ENCODE measurements around the gene IL27RA.

The IL27RA gene

DNA sequence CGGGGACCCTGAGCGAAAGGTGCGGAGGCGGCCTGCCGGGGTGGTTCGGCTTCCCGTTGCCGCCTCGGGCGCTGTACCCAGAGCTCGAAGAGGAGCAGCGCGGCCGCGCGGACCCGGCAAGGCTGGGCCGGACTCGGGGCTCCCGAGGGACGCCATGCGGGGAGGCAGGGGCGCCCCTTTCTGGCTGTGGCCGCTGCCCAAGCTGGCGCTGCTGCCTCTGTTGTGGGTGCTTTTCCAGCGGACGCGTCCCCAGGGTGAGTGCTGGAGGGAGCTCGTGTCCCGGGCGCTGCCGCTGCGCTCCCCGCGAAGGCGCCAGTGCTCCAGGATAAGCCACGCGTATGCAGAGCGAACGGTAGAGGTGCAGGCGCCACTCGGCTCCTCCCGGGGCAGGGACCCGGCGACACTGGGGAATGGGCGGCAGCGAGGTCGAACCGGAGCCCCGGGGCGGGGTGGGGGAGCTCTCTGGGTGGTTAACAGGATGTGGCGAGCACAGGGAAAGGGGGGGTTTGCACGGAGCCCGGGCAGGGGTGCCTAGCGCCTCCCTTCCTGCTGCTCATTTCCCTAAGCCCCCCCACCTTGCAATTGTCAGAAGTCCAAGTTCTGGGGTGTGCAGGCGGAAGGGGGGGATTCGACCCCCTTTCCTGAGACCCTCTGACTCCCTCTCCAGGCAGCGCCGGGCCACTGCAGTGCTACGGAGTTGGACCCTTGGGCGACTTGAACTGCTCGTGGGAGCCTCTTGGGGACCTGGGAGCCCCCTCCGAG lies at the start of gene IL27RA:
TSS of gene IL27RA (plus strand) at position 44 of the 762 bp plus-strand sequence. CDS start at position 155, 111 bp downstream.
- TF ChIP-seq POLR2A (IDR thresholded peaks at IDR 0.05; ENCODE audit: low read length): peak; percentile 38
- no peak for TF ChIP-seq GATA1 (IDR thresholded peaks at IDR 0.05; ENCODE audit: low read depth, low read length)
- DNase-seq: peak; percentile 68 to 75

DNA sequence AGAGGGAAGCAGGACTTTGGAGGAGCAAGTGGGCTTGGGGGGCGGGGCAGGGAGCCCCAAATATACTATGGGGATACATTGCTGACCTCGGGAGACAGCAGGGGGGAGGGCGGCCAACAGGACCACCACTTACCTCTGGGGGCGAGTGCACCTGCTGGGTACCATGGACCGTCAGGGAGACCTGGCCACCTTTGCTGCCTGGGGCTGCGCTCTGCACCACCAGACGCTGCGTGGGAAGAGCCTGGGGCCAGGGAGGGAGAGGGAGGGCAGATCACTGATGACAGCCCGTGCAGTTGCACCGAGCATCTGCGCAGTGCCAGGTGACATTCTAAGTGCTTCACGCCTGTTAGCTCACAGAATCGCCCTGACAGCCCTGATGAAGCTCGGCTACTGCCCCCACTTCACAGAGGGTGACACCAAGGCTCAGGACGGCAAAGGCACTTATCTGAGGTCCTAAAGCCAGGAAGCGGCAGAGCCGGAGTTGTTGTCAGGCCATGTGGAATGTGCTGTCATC lies 49.5 kb upstream of the IL27RA start:
- TF ChIP-seq POLR2A (IDR thresholded peaks at IDR 0.05; ENCODE audit: low read length): no peak
- TF ChIP-seq GATA1 (IDR thresholded peaks at IDR 0.05; ENCODE audit: low read depth, low read length): no peak
- no peak for DNase-seq

DNA sequence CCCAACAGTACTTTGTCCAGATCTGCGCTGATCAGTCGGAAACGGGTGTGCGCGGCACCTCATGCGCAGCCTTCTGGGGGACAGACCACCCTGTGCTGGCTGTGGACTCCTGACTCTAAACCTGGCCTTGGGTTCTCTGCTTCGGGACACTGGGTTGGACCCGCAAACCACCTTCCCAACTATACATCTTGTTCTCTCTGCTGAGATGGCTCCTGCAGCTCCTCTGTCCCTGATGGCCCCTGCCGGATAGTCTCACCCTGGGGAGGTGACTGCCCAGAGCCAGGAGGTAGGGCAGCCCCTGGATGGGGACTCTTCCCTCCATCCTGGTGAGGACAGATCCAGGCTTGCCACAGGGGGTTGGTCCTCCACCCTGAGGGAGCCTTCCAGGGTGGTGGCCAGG lies 48.8 kb upstream of the IL27RA start:
- TF ChIP-seq GATA1 (IDR thresholded peaks at IDR 0.05; ENCODE audit: low read depth, low read length) (no peak), POLR2A (IDR thresholded peaks at IDR 0.05; ENCODE audit: low read length) (no peak)
- no peak for DNase-seq

DNA sequence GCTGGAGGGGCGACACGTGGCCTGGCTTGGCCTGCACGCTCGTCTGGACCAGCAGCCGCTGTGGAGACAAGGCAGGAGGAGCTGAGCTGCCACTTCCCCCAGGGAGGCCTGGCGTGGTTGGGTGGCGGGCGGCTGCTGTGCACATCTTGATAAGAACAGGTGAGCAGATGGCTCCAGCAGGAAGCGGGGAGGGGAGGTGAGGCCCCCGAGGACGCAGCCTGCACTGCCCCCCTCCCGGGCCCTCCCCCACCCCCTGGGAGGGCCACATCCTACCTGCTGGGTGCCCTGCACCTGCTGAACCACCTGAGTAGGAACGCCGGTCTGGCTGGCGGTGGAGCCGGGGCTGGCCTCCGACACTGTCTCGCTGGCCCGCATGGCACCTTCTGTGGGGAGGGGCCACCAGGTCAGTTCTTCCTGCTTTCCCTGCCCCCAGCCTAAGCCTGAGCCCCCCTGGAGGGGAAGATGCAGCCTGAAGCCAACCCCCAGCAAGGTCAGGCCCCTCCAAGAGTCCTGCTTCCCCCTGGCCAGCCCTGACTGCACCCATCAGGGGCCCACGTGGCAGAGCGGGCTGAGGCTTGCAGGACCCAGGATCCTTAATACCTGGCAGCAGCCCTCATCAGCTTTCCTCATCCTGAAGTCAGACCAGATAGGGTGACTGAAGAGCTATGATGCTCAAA lies 48.2 kb upstream of the IL27RA start:
- TF ChIP-seq GATA1 (IDR thresholded peaks at IDR 0.05; ENCODE audit: low read depth, low read length) (no peak), POLR2A (IDR thresholded peaks at IDR 0.05; ENCODE audit: low read length) (no peak)
- no peak for DNase-seq

DNA sequence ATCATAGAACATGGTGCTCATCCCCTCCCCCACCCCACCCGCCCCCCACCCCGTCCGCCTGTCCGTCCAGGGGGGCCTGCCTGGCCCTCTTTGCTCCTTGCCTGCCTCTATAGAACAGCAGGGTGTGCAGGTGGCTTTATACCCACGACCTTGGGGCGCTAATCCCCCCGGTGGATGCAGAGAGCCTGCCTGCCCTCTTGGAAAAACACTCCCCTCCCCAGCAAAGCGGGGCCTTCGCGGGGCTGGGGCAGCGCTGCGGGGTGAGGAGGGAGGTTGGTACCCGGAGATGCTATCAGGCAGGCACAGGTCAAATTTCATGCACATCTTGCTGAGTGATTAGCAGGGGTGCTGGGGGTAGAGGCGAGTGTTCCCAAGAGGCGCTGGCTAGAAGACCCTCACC lies 47.4 kb upstream of the IL27RA start:
- TF ChIP-seq GATA1 (IDR thresholded peaks at IDR 0.05; ENCODE audit: low read depth, low read length): no peak
- TF ChIP-seq POLR2A (IDR thresholded peaks at IDR 0.05; ENCODE audit: low read length): no peak

DNA sequence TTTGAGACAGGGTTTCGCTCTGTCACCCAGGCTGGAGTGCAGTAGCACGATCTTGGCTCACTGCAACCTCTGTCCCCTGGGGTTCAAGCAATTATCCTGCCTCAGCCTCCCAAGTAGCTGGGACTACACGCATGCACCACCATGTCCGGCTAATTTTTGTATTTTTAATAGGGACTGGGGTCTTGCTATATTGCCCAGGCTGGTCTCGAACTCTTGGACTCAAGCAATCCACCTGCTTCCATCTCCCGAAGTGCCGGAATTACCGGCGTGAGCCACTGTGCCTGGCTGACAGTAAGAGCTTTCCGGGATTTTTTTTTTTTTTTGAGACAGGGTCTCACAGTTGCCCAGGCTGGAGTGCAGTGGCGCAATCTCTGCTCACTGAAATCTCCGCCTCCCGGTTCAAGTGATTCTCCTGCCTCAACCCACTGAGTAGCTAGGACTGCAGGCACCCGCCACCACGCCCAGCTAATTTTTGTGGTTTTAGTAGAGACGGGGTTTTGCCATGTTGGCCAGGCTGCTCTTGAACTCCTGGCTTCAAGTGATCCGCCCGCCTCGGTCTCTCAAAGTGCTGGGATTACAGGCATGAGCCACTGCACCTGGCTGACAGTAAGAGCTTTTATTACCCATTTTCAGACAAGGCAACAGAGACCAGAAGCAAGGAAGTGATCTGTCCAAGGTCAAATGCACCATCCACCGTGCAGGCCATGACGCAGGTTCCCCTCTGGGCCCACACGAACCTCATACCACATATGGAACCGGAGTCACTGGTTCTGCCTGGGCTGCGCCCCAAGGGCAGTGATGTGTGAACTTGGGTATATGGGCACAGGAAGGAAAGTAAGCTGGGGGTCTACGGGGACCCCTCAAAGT lies 46.5 kb upstream of the IL27RA start:
- DNase-seq: no peak
- TF ChIP-seq GATA1 (IDR thresholded peaks at IDR 0.05; ENCODE audit: low read depth, low read length) (no peak), POLR2A (IDR thresholded peaks at IDR 0.05; ENCODE audit: low read length) (no peak)

More for the DNA sequence above, 47.4 kb upstream of the IL27RA start:
- DNase-seq: no peak

DNA sequence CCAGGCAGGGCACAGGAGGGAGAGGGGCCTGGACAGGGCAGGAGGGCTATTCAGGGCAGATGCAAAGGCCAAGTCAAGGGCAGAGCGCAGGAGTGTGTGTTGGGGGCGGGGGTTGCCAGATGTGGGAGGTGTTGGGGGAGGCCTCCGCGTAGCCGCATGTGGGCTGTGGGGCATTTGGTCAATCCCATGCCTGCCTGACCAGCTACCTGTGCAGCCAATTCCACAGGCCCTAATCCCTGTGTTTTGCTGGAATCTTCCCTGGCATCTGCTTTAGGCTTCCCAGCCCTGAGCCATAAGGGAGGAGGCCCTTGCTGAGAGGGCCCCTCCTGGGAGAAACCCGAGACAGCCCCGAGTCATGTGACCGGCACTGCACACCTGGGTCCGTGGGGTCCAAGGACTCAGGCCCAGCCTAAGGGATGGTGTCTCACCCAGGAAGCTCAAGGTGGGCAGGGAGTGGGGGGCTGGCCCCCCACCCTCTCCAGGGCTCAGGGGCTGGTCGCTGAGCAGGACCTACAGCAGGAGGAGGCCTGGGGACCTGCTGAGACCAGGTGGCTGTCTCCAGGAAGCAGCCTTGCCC lies 45.7 kb upstream of the IL27RA start:
- DNase-seq: no peak
- TF ChIP-seq GATA1 (IDR thresholded peaks at IDR 0.05; ENCODE audit: low read depth, low read length) (no peak), POLR2A (IDR thresholded peaks at IDR 0.05; ENCODE audit: low read length) (no peak)

DNA sequence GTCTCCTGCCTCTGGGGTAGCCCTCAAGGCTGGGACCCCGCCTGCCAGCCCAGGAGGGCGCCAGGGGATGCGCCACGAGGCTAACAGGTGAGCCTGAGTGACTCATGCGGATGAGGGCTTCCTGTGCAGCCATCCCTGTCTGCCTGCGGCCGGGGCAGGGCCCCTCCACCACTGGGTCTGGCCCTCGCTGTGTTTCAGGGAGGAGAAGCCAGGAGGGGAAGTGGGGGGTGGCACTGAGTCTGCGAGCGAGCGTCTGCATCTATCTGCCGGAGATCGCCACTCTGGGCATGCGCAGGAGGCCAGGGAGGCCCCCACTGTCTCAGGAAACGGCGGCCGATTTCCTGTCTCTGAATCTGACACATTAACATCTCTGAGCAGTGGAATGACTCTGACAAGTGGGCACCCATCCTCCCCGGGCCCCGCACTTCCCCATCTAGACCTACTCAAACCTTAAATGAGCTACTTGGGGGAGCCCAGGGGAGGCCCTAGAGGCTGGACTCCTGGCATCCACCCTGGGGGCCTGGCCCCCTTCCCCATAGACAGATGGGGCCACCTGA lies 45.1 kb upstream of the IL27RA start:
- TF ChIP-seq POLR2A (IDR thresholded peaks at IDR 0.05; ENCODE audit: low read length): no peak
- no peak for TF ChIP-seq GATA1 (IDR thresholded peaks at IDR 0.05; ENCODE audit: low read depth, low read length)
- peak; percentile 61 to 67 for DNase-seq

DNA sequence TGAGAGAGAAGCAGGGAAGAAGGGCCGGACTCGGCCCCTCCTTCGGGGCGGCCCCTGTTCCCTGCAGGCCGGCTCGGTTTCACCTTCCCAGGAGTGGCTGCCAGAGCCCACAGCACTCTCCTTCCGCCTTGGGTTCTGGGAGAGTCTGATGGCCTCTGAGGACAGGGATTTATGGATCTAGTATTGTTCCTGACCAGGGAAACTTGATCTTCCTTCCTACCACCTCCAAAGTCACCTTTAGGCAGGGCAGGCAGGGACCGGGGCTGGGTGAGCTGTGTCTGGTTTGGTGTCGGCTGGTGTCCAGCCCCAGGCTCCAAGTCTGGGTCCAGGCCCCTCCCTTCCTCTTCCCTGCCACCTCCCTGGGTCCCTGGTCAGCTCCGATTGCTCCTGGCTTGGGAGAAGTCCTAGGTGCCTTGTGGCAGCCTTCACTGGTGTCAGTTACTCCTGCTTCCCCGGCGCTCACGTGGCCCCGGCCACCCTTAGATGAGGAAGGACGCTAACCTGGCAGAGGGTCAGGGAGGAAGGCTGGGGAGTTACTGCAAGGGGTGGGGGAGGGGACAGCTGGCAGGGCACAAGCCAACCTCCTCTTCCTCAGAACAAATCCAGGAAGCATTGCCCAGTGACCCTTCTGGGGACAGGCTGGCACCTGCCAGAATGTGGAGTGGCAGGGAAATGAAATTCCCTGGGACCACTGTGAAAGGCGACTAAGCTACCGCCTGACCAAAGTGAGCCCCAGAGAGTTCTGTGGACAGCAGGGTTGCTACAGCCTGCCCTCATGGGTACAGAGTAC lies 44.3 kb upstream of the IL27RA start:
- TF ChIP-seq GATA1 (IDR thresholded peaks at IDR 0.05; ENCODE audit: low read depth, low read length) (no peak), POLR2A (IDR thresholded peaks at IDR 0.05; ENCODE audit: low read length) (no peak)
- DNase-seq: no peak

DNA sequence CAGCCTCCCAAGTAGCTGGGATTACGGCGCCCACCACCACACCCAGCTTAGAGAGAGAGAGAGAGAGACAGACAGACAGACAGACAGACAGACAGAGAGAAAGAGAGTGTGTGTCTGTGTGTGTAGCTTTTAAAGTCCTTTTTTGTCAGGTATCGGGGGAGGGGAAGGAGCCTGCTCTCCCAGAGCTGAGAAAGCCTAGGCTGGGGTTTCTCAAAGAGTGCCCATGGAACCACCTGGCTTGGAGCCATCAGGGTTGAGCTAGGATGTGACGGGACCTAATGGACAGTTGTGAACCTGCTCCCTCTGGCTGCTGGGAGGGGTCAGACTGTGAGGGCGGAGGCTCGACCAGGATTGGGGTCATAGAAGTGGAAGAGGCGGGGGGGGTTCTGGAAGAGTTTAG lies 42.1 kb upstream of the IL27RA start:
- DNase-seq: no peak
- TF ChIP-seq GATA1 (IDR thresholded peaks at IDR 0.05; ENCODE audit: low read depth, low read length) (no peak), POLR2A (IDR thresholded peaks at IDR 0.05; ENCODE audit: low read length) (no peak)

DNA sequence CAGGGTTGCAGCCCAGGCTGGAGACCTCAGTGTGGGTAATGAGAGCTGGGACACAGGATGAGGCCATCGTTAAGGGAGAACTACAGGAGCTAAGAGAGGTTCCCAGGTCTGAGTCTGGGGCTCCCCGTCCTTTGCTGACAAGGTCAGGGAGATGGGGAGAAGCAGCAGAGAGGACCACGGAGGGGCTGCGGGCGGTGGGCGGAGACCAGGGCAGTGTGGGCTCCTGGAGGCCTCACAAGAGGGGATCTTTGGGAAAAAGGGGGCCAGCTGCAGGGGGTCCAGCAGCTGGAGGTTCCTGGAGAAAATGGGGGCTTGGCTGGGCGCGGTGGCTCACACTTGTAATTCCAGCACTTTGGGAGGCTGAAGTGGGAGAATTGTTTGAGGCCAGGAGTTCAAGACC lies 41.5 kb upstream of the IL27RA start:
- no peak for DNase-seq

DNA sequence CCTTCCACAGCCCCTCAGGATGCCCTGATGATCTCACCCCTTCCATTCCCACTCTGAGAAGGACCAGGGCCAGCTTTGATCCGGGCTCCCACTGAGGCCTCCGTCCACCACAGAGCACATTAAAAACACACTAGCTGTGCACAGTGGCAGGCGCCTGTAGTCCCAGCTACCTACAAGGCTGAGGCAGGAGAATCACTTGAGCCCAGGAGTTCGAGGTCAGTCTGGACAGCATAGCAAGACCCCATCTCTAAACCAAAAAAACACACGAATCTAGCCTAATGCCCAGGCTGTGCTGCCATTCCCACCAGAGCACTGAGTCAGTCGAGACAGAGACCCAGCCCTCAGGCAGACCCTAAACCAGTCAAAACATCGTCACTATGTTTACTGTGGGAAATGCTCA lies 39.5 kb upstream of the IL27RA start:
- DNase-seq: no peak
- no peak for TF ChIP-seq GATA1 (IDR thresholded peaks at IDR 0.05; ENCODE audit: low read depth, low read length)
- no peak for TF ChIP-seq POLR2A (IDR thresholded peaks at IDR 0.05; ENCODE audit: low read length)

More for the DNA sequence above, 41.5 kb upstream of the IL27RA start:
- no peak for TF ChIP-seq POLR2A (IDR thresholded peaks at IDR 0.05; ENCODE audit: low read length)
- TF ChIP-seq GATA1 (IDR thresholded peaks at IDR 0.05; ENCODE audit: low read depth, low read length): no peak

Data from erythroblast (primary cell).